Effector CD8-positive, alpha-beta T cell (primary cell): Measurements from ENCODE around the gene CELA3A.
"Not testable (repeated sequence)": the region's sequence is repeated elsewhere in the genome, so short reads cannot be mapped to it uniquely, and the experiment has no call there.

Experiments used
- DNase-seq: peaks from one replicate; lab custom pipeline; 2025; lab: John Stamatoyannopoulos, UW

The CELA3A gene

DNA sequence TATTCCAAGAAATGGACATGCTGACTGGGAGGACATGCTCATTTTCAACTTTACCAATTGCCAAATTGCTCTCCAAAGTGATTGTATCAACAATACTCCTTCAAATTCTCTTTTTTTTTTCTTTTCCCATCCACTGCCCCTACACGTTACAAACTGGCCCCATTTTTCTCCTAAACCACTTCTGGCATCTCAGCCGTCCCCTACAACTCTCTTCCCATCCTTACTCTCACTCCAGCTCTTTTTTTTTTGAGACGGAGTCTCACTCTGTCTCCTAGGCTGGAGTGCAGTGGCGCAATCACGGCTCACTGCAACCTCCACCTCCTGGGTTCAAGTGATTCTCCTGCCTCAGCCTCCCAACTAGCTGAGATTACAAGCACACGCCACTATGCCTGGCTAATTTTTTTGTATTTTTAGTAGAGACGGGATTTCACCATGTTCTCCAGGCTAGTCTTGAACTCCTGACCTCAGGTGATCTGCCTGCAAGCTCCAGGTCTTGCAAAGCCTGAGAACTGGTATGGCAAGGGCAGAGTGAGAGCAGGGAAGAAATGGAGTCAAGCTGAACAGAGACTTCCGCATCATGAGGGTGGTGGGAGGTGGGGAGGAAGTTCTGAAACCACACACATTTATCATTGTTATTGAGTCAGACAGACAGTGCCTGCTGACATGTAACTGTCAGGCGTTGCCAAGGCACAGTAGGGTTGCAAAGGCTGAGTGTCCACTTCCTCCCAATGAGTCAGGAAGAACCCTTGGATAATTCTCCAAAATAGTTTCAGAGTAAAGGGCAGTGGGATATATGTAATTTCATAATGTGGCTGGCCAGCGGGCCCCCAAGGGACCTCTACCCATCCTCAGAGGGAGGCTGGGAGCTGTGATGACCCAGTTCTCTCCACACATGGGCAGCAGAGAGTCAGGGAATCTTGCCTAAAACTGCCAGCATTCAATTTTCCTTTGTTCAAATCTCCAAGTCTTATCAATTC lies 17.4 kb downstream of the CELA3A start:
- peak; percentile 7 for DNase-seq

DNA sequence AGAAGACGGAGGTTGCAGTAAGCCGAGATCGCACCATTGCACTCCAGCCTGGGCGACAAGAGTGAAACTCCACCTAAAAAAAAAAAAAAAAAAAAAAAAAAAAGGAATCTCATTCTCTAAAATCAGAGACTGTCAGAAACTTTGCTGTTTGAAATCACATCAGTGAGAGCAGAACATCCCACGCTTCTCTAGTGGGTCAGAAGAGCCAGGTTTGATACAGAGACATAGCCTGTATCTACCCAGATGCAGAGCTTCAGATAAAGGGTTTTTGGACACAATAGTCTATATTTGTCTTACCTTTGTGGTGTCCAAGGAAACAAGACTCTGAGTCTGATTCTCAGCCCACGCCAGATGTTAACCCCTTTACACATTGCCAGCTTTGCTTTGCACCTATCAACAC lies 19.6 kb downstream of the CELA3A start:
- no peak for DNase-seq

DNA sequence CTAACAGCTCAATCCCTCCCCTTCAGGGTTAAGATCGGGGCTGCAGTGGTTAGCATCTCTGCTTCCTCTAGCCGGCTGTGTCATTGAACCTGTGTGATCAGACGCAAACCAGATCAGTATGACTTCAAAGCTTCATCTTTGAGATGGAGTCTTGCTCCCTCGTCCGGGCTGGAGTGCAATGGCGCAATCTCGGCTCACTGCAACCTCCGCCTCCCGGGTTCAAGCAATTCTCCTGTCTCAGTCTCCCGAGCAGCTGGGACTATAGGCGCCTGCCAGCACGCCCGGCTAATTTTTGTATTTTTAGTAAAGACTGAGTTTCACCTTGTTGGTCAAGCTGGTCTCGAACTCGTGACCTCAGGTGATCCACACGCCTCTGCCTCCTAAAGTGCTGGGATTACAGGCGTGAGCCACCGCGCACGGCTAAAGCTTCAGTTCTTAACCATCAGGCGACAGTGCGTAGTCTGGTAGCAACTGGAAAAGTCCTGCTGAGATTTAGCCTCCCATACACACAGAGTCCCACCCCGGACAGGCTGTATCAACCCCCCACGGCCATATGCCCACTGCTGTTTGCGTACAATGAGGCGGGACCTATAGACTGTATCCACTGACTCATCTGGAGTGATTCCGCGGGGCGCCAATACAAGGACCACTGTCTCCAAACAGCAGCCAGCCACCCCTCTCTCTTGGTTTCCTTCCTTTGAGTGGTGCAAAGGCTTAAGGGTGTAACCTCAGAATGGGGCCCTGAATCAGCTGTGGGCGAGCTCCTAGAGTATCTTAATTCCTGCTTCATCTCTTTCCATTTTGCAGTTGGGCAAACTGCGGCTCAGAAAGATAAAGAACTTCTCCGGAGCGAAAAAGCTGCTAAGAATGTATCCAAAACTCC lies 23.3 kb downstream of the CELA3A start:
- peak; percentile 65 for DNase-seq

DNA sequence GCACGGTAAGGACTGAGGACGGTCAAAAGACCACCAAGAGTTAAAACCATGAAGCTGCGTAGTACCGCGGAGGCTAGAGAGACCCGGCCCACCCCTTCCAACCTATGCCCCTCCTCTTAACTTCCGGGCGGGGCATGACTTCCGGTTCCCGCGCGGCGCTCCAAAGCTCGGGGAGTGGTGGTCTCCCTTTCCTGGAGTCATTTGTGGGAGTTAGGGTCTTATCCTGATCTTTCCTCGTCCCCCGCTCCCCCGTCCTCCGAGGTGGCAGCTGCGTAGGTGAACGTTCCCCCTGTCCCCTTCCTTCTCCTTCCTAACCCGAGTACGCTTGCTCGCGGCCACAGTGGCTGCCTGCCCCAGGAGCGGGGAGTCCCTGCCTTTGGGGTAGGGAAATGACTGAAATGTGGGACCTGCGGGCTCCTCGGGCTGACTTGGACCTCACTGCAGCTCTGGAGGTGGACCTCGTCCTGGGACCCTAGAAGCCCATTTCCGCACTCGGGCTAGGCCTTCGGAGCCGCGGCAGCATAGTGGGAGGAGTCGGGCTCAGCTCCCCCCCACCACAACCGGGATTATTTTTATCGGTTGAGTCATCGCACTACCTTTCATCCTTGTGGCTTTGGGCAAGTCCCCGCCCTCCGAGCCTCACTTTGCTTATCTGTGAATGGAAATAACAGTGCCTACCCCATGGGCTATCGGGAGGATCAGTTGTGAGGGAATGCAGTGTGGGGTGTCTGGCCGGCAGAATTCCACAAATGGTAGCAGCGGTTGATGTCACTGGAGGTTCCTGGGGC lies 24.1 kb downstream of the CELA3A start:
- peak; percentile 75 for DNase-seq

DNA sequence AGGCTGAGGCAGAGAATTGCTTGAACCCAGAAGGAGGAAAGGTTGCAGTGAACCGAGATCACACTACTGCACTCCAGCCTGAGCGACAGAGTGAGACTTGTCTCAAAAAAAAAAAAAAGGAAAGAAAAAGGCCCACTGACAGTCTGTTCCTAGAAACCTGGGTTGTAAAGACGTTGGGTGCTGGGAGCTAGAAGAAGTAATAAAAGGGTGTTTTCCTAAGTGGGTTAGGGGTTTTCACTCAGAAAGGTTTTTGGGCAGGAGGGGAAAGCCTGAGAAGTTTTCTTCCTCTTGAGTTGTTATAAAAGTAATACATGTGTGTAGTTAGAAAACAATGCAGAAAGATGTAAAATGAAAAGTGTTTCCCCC lies 25.4 kb downstream of the CELA3A start:
- DNase-seq = no peak

DNA sequence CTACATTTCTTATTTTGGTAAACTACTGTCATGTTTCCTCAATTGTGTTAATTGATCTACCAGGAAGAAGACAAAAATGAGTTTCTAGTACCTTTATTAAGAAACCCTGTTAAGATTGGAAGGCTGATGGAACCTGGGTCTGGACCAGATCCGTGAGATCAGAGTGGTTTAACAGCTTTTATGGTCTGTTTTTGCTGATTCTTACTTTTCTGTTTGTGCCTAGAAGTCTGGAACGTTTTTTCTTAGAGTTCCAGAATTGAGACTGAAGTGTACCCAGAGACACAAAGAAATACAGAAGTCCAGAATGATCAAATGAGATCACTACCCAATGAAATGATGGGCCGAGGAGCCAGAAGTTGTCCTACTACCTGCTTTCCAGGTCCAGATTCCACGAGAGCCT lies 28.6 kb downstream of the CELA3A start:
- DNase-seq = no peak

DNA sequence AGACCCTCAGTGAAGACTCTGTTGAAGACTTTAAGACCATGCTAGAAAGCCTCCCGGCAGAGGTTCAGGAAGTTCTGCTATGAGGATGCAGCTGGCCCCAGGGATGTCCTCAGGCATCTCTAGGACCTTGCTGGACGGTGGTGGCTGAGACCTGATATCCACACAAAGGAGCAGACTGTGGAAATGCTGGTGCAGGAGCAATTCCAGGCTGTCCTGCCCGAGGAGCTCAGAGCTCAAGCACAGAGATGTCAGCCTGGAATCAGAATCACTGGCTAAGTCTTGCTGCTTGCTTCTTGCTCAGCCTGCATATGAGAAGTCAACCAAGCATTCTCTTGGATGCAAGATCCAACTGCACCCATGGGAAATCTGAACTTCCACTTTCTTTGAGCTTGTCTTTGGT lies 29.0 kb downstream of the CELA3A start:
- DNase-seq = no peak

DNA sequence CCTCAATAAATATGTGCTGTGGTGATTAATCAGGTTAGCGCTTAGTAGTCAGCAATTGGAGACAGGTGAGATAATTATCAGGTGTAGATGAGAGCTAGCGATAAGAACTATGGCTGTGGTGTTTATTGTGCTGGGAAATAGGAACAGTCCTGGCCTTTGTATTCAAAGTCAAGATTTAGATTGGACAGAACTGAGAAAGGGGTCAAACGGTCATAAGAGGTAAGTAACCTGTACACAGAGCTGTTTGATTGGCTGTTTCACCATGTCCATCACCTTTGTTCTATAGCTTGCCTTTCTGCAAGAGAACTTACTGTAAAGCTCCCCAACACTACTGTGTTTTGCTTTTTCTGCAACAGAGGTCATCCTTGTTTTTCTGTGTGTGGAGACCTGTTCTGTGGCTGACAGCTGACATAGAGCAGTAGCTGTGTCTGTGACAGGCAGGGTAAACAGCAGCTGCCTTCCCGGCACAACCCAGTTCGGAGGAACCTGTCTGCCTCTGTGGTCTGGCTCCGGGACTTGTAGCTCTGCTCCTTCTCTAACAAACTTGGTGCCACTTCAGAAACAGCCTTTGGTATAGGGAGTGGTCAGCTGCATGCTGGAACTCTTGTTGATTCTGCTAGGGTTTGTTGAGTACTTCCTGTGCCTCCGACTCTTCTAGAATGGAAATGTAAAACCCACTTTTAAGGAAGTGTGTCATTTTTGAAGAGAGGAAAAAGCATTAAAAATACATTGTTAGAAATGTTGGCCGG lies 29.9 kb downstream of the CELA3A start:
- no peak for DNase-seq

DNA sequence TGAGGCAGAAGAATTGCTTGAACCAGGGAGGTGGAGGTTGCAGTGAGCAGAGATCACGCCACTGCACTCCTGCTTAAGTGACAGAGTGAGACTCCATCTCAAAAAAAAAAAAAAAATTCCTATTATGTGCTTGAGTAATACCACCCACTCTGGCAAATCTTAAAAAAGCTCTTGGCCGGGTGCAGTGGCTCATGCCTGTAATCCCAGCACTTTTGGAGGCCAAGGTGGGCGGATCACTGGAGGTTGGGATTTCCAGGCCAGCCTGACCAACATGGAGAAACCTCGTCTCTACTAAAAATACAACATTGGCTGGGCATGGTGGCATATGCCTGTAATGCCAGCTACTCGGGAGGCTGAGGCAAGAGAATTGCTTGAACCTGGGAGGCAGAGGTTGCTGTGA lies 33.4 kb downstream of the CELA3A start:
- not testable (repeated sequence) for DNase-seq

DNA sequence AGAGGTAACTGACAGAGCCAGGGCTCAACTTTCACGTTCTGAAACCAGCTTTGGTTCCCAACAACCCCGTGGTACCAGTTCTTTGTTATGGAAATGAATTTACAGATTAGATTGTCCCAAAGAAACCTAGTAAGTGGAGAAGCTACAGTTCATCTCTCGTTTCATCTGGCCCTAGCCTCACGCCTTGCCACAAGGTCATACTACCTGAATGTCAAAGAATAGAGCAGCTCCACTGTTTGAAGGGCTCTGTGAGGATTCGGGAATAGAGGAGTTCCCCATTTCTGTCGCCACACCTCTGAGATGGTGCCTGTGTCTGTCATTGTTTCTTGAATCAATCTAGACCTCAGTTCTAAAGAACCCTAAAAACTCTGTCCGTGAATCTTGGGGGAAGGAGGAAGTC lies 36.1 kb downstream of the CELA3A start:
- no peak for DNase-seq

DNA sequence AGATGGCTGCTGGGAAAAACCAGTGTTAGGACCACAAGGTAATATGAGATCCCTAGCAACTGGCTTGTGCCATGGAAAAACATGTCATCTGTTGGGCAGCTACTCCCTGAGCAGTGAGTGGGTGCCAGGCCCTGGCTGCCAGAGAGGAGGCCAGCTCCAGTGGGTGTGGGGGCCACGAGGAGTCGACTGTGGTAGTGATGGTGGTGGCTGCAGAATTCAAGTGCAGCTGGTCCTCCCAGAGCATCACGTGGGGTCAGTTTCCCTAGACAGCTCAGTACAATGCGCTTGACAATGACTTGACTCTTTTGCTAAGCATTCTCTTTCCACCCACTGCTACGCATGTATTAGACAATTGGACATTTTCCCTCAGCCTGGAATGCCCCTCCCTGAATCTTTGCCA lies 36.6 kb downstream of the CELA3A start:
- no peak for DNase-seq

DNA sequence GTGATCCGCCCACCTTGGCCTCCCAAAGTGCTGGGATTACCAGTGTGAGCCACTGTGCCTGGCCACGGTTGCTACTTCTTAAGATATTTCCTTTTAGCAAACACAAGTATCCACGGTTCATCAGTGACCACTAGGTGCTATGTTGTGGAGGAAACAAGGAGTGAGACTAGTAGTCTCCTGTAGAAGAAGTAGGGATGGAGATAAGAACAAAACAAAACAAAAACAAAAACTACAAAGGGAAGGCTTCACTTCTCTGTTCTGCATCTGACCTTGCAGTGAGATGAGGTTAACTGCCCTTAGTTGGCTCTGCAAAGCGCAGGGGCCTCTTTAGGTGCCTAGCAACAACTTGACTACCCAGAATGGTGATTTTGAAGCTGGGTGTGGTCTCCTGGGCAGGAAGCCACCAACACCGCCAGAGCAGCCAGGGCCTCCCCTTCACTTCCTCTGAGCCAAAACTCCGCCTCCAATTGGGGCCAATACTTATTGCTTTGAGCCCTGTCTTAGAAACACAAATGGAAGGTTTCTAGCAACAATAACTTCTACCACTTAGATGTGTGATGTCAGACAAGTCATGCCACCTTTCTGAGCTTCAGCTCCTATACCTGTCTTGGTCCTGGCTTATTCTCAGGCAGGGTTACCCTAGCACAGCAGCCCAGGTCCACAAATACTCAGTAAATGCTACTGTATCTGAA lies 38.3 kb downstream of the CELA3A start:
- peak; percentile 73 for DNase-seq

DNA sequence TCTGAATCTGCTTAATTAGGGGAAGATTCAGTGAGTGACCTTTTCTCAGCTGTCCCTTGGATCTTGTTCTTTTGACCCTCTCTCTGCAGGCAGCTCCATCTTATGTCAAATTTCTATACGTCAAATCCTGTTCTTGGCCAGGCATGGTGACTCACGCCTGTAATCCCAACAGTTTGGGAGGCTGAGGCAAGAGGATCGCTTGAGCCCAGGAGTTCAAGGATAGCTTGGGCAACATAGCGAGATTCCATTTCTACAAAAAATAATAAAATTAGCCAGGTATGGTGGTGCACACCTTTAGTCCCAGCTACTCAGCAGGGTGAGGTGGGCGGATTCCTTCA lies 38.8 kb downstream of the CELA3A start:
- no peak for DNase-seq

DNA sequence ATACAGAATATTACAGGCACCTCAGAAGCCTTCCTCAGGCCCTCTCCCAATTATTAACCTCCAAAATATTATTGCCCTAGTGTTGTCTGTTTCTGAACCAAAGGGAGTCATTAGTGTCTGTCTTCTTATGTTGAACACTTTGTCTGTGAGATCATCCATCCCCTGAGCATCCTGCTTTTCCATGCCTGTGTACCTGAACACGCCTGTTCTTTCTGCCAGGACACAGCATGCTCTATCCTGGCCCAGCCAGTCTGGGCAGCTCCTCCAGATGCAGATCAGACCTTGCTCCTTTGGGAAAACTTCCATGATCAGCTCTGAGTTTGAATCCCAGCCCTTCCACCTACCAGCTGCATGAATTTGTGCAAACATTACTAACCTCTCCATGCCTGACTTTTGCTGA lies 40.0 kb downstream of the CELA3A start:
- no peak for DNase-seq

DNA sequence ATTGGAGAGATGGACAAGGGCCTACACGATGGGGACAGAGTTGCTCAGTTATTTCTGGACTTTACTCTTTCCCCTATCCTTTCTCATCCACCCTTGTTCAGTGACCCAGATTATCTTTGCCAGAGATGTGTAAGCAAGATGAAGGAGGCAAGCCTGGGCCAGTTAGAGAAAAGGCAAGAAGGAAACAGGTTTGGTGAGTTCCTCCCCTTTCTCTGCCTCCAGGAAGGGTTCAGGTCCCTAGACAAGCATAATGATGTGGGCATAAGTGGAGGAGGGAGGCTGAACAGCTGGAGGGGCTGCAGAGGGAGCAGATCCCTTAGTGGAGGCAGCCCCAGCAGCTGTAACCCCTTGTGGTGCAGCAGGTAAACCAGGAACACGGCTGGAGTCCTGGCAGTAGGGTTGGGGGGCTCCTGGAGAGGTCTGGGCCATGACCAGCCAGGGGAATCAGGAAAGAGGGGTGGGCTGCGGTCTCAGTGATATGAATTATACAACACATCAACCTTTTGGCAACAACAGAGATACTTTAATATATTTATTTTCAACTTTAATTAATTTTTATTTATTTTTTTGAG lies 41.8 kb downstream of the CELA3A start:
- DNase-seq = no peak

DNA sequence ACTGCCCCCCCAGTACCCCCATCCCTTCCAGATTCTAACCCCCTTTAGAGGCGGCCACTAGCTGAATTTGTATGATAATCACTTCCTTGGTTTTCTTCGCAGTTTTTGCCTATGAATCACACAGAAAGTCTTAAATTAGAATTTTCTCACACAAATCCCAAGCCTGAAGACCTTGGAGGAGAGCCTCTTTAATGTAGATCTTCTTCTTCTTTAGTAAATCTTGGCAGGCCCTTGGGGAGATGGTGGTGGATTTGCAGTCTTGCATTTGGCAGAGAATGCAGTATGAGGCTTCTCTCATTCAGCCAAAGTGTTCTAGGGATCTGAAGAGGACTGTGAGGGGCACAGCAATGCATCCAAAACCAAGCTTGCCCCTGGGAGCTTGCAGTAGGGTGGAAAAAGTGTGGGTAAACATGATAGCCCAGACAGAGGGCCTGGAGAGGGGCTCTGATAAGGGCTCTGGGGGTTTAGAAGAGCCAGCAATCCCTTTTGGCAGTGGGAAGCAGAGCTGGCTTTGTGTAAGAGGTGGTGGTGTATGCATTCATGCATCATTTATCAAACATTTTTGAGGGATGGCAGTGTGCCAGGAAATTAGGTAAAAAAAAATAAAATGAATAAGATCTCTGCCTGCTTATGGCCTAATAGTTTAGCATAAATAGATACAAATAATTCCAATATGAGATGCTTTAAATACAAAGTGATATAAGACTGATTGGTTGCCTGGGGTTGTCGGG lies 43.4 kb downstream of the CELA3A start:
- DNase-seq = no peak

DNA sequence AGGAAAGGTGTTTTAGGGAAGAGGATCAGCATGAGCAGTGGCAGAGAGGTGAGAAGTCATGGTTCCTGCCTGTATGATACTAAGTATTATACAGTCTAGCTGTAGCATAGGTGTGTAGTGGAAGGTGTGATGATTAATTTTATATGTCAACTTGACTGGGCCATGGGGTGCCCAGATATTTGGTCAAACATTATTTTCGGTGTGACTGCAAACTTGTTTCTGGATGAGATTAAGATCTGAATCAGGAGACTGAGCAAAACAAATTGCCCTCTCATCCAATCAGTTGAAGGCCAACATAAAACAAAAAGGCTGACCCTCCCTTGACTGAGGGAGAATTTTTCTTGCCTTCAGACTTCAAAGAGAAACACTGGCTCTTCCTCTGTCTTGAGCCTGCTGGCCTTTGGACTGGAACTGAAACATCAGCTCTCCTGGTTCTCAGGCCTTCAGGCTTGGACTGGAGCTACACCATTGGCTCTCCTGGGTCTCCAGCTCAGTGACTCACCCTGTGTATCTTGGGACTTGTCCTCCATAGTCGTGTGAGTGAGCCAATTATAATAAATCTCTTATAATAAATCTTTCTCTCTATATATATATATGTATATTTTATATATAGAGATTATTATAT lies 44.3 kb downstream of the CELA3A start:
- DNase-seq = no peak

DNA sequence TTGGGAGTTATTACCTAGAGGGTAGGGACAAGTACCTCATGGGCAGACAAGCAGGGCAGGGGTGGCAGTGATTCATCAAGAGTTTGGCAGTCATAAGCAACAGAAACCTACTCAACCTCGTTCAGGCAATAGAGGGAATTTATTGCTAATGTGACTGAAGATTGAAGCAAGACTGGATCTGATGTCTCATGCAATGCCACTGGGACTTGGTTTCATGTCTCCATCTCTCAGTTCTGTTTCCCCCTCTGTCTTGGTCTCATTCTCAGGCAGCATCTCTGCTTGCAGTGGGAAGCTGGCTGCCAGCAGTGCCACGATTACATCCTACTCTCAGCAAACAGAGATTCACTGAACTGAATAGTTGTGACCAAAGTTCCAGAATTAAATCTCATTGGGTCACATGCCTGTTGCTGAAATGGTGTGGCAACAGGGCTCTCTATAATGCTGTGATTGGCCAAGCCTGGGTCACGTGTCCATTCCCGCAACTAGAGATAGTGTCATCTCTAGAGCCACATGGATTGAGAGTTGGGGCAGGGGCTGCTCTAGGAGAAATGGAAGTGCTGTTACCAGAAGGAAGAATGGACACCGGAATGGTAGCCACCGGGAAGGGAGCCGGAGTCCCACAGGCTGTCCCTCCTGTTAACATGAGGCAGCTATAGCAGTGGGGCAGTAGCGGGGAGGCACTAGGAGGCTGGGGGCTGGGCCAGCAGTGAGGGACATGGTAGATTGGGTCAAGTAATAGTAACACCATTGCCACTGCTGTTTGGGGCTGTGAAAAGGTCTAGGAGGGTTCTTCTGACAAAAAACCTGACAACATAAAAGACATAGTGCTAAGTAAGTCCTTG lies 47.1 kb downstream of the CELA3A start:
- DNase-seq = no peak
